Activated naive CD4-positive, alpha-beta T cell treated with anti-CD3 and anti-CD28 coated beads for 36 hours (primary cell): Measurements from ENCODE around the gene EMX1. TPM values are rescaled to one million over a fixed set of nuclear protein-coding genes. Genes with fewer than 3 reads are reported as not detected.

Source experiments
- CTCF ChIA-PET: fragments of 350-600 bp; sonication (Branson Sonifier 250); formaldehyde crosslinking; loops from one replicate; lab custom pipeline; 2021; ENCODE audit warnings: antibody characterized with exemption; lab: Charles Lee
- DNase-seq: peaks from one replicate; pipeline ENCODE4 v3.0.0-alpha.2; 2020
- H3K27ac Mint-ChIP-seq: one replicate; pipeline ENCODE4 v1.8.0; 2021; ENCODE audit warnings: mild to moderate bottlenecking, mixed read lengths
- H3K27me3 Mint-ChIP-seq: one replicate; pipeline ENCODE4 v1.8.0; 2021; ENCODE audit warnings: low read depth, mixed read lengths
- H3K36me3 Mint-ChIP-seq: one replicate; pipeline ENCODE4 v1.8.0; 2021; ENCODE audit warnings: low read depth, mixed read lengths
- H3K4me1 Mint-ChIP-seq: one replicate; pipeline ENCODE4 v1.8.0; 2021; ENCODE audit warnings: low read depth, mixed read lengths
- H3K4me3 Mint-ChIP-seq: one replicate; pipeline ENCODE4 v1.8.0; 2021; ENCODE audit warnings: mild to moderate bottlenecking, moderate library complexity, mixed read lengths
- H3K9me3 Mint-ChIP-seq: one replicate; pipeline ENCODE4 v1.8.0; 2021; ENCODE audit warnings: mixed read lengths
- intact Hi-C: fragments of 100-400 bp; cut with micrococcal nuclease; formaldehyde crosslinking; loops from one replicate; pipeline ENCODE4 v1.15.1; 2023
- total RNA-seq, 2 experiments: library from RNA; stranded (reverse); gene quantifications; one replicate each; pipeline ENCODE4 v1.2.3, GENCODE V29; 2021

The EMX1 gene
- total RNA-seq, 2 experiments from 2014 or later: not detected

DNA sequence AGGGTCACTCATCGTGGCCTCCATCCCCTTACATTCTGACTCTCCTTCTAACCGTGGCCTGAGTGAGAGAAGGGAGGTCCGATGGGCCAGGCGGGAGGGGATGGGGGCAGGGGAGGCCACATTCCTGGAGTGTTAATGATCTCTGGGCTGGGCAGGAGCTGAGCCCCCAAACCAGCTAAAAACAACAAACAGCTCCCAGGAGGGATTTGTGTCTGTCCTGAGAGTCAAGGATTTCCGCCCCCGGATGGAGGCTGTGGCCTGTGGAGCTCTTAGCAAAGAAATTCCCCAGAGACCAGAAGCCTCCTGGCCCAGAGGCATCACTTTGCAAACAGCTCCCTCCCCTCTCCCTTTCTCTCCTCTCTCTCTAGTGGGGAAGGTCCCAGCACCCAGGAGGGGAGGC is 23.5 kb downstream of the EMX1 start:
- CTCF ChIA-PET: interaction anchor here (2.1 kb wide), 1 partner anchor 47 kb away, joined by 6 read pairs; no protein-coding TSS in a partner anchor
- intact Hi-C loops: no loop called here
- H3K27ac Mint-ChIP-seq: no peak overlapping the region
- peaks cover 2% of the 10 kb centered on the region for H3K27me3 Mint-ChIP-seq
- no peaks in the 10 kb centered on the region for H3K36me3 Mint-ChIP-seq
- H3K4me3 Mint-ChIP-seq: no peak overlapping the region
- no peak for DNase-seq
- no peaks in the 10 kb centered on the region for H3K9me3 Mint-ChIP-seq
- no peaks in the 10 kb centered on the region for H3K4me1 Mint-ChIP-seq

DNA sequence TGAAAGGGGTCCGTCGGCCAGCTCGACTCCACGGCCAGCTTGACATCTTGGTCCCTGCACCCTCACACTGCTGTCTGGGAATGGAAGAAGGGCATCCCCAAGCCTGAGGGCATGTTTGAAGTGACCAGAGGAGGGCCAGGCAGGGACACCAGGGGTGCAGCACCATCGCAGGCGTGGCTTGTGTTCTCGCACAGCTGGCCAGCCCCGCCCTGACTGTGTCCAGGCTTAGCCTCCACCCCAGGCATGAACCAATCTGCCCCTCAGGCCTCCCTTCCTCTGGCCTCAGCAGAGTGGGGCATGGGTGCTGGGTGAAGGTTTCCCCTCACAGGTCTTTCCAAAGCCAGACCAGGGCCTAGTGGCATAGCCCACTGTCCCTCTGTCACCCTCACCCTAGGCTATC is 25.0 kb downstream of the EMX1 start:
- intact Hi-C loops: no loop called here
- H3K27ac Mint-ChIP-seq: no peak overlapping the region
- no peak overlapping the region for H3K4me3 Mint-ChIP-seq
- H3K27me3 Mint-ChIP-seq: no peaks in the 10 kb centered on the region
- H3K36me3 Mint-ChIP-seq: no peaks in the 10 kb centered on the region
- no peak for DNase-seq
- H3K4me1 Mint-ChIP-seq: no peaks in the 10 kb centered on the region
- no peaks in the 10 kb centered on the region for H3K9me3 Mint-ChIP-seq
- CTCF ChIA-PET: interaction anchor here (0.6 to 0.9 kb wide), 2 partner anchors 32 to 179 kb away, joined by 3 to 7 read pairs; no protein-coding TSS in a partner anchor

DNA sequence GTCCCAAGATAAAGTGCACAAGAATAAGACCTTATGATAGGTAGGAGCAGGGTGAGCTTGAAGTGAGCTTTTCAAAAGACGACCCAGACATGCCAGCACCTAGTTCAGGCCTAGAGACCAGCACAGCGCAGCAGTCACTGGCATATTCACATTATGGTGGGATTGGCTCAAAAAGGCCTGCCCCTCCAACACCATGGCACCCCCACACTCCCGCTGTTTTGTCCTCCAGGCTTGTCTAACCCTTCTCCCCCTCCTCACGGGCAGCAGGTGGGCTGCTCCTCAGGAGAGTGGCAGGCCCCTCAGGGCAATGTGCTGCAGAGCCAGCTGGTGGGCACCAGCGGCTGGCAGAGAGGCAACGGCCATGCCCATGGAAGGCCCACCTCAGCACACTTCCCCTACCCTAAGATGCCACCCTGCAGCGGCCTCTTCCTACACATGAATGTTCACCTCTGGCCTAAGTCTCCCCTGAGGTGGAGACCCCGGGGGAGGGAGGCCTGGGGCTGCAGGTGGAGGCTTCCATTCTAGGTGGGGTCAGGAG is 25.6 kb downstream of the EMX1 start:
- CTCF ChIA-PET: interaction anchor here (0.9 kb wide), 1 partner anchor 31 kb away, joined by 3 read pairs; no protein-coding TSS in a partner anchor
- H3K36me3 Mint-ChIP-seq: no peaks in the 10 kb centered on the region
- no peaks in the 10 kb centered on the region for H3K27me3 Mint-ChIP-seq
- intact Hi-C loops: no loop called here
- H3K4me3 Mint-ChIP-seq: no peak overlapping the region
- no peaks in the 10 kb centered on the region for H3K4me1 Mint-ChIP-seq
- no peaks in the 10 kb centered on the region for H3K9me3 Mint-ChIP-seq
- DNase-seq: no peak
- no peak overlapping the region for H3K27ac Mint-ChIP-seq

DNA sequence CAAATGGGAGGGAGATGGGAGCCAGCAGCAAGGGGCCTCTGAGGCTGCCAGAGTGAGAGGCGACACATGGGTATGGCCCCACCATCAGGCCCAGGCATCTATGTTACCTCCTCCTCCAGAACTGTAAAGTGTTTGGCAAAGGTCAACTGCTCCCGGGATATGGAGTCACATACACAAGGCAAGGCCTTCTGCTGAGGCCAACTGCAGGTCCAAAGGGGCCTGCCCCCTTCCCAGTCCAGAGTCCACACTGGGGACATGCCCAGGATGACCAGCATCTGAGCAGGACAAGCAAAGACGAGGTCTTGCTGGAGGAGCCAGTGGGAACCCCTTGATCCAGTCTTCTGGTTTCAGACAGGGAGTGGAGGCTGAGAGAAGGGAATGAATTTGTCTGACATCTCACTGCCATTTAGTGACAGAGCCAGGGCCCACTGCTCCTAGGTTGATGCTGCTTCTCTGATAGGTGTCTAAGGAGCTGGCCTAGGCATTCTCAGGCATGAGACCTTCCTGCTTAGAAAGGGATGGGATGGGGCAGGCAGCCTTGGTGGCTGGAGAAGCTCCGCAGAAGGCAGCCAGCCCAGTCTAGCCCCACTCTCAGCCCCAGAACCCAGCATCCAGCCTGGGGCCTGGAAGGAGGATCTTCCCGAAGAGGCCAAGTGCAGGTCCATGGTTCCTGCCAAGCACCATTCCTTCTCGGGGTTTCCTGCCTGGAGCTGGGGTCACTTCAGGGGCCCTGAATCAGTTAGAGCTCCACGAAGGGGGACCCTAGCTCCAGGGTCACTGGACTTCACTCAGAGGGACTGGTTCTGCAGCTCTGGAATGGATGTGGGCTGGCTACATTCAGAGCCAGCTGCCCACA is 26.4 kb downstream of the EMX1 start:
- no peaks in the 10 kb centered on the region for H3K9me3 Mint-ChIP-seq
- CTCF ChIA-PET: no interaction called here
- no peak overlapping the region for H3K27ac Mint-ChIP-seq

DNA sequence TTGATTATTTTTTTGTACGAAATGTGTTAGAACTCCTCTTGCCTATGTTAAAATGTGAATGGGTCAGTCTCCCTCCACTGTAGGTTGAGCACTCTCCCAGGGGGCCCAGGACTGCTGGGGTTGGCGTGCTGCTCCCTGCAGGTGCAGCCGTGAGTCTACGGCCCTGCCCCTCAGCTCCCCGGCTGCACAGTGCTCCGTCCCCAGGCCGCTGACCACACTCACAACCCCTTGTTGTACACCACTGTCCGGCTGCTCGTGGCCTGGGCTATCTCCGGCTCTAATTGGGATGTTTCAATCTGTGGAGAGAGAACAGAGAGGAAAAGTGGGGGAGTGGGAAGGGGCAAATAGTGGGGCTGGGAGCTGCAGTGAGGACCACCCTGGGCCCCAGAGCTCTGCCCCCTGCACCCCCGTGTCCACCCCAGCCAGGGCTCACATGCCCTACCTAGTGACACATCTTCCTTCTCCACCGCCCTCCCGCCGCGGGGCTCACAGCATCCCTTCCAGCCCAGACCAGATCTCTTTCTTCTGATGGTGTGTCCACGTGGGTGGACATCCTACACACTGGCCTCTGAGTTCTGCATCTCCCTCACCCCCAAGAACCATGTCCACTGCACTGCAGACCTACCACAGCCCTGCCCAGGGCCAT is 27.6 kb downstream of the EMX1 start:
- no peaks in the 10 kb centered on the region for H3K27me3 Mint-ChIP-seq
- H3K9me3 Mint-ChIP-seq: no peaks in the 10 kb centered on the region
- intact Hi-C loops: no loop called here
- H3K27ac Mint-ChIP-seq: no peak overlapping the region
- H3K4me3 Mint-ChIP-seq: no peak overlapping the region
- CTCF ChIA-PET: no interaction called here
- no peaks in the 10 kb centered on the region for H3K36me3 Mint-ChIP-seq
- H3K4me1 Mint-ChIP-seq: no peaks in the 10 kb centered on the region
- DNase-seq: no peak

More for the DNA sequence above, 26.4 kb downstream of the EMX1 start:
- H3K4me1 Mint-ChIP-seq: no peaks in the 10 kb centered on the region
- H3K27me3 Mint-ChIP-seq: no peaks in the 10 kb centered on the region
- no peaks in the 10 kb centered on the region for H3K36me3 Mint-ChIP-seq
- no peak for DNase-seq
- H3K4me3 Mint-ChIP-seq: no peak overlapping the region
- intact Hi-C loops: no loop called here

DNA sequence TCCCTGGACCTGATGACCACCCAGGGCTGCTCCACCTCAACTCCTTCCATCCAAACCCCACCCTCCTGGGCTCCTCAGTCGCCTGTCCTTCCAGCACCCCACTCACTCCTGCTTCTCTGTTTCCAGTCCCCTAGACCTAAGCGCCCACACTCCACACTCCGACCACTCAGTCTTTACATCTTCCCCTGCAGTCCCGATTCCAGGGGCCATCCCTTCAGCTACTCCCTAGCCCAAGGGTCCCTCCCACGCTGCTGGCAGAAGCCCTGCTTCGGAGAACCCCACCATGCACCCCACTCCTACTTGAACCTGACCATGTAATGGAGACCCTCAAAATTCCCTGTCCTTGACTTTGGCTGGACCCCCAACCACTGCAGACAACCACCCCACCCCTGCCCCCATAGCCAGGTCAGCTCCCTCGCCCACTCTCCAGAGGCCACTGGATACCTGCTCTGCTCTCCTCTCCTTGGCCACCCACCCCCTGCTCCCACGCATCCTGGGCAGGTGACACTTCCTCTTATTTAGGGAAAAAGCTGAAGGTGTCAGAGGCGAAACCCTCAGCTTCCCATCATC is 28.2 kb downstream of the EMX1 start:
- Mint-ChIP-seq H3K27me3 (no peaks in the 10 kb centered on the region), H3K9me3 (no peaks in the 10 kb centered on the region), H3K36me3 (no peaks in the 10 kb centered on the region), H3K4me1 (no peaks in the 10 kb centered on the region), H3K27ac (no peak overlapping the region), H3K4me3 (no peak overlapping the region)
- CTCF ChIA-PET: no interaction called here
- no peak for DNase-seq
- intact Hi-C loops: no loop called here

DNA sequence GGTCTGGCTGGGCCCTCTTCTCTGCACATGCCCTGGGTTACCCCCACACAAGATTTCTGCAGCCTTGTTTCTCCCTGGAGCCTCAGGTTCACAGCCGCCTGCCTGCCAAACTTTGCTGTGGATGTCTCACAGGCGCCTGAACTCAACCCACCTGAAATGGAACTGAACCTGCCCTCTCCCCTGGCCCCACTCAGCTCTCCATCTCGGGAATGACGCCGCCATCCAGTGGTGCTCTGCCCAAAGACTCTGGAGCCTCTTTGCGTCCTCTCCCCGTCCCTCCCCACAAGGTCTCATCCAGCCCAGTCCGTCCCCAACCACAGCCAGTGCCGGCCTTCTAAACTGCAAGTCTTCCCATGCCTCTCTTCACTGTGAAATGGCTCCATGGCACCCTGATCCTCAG is 29.1 kb downstream of the EMX1 start:
- no peaks in the 10 kb centered on the region for H3K9me3 Mint-ChIP-seq
- DNase-seq: no peak
- no peak overlapping the region for H3K4me3 Mint-ChIP-seq
- no peak overlapping the region for H3K27ac Mint-ChIP-seq
- no peaks in the 10 kb centered on the region for H3K27me3 Mint-ChIP-seq
- H3K4me1 Mint-ChIP-seq: no peaks in the 10 kb centered on the region
- no peaks in the 10 kb centered on the region for H3K36me3 Mint-ChIP-seq
- intact Hi-C loops: no loop called here
- CTCF ChIA-PET: interaction anchor here (1.5 kb wide), 1 partner anchor 27 kb away, joined by 4 read pairs; no protein-coding TSS in a partner anchor

DNA sequence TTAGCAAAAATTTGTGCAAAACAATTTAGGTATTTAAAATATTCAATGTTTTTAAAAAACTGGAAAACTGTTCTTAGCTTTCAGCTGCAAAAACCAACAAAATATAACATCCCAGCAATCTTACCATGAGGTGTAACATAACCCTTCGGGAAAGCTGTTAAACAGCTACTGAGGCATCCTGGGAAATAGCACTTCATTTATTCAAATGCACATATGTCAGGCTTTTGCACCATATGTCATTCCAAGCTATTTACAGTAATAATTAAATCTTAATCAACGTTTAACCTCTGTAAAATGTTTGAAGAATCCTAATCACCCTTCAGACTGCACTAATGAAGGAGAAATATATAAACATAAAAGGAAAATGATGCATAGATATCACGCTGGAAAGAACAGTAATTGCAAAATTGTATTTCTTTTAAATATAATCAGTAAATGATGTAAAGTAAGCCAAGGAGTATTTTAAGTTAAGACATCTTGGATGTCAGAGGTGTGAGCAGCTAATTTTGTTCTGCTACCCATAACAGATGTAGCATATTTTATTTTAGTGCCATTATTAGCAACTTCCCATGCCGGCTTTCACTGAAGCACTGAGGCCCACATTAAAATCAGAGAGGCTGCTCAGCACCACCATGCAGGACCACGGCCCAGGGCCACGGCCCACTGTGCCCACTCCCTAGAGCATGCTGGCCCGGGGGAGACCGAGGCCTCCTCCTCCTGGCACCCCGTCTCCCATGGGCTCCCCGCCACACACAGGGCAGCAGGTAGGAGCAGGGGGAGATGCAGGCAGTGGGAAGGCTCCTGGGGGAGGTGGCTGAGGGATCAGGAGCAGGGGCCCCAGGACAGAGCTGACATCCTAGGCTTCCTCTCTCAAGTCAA is 30.9 kb downstream of the EMX1 start:
- no peaks in the 10 kb centered on the region for H3K9me3 Mint-ChIP-seq
- CTCF ChIA-PET: interaction anchor here (0.9 kb wide), 1 partner anchor 60 kb away, joined by 3 read pairs; no protein-coding TSS in a partner anchor
- H3K36me3 Mint-ChIP-seq: no peaks in the 10 kb centered on the region
- no peaks in the 10 kb centered on the region for H3K4me1 Mint-ChIP-seq
- no peaks in the 10 kb centered on the region for H3K27me3 Mint-ChIP-seq
- intact Hi-C loops: no loop called here
- H3K27ac Mint-ChIP-seq: no peak overlapping the region
- no peak for DNase-seq
- H3K4me3 Mint-ChIP-seq: no peak overlapping the region

DNA sequence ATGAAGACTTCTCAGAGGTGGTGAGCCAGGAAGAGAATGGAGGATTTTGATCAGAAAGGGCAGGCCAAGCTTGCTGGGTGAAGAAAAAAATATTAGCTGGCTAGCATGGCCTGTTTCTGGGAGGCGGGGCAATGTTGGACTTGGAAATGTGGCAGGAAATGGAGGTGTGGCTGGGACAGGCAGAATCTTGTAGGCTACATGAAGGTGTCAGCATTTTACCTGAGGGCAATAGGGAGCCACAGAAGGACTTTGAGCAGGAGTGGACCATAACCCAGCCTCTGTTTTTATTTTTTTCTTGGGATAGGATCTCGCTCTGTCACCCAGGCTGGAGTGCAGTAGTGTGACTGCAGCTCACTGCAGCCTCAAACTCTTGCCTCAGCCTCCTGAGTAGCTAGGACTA is 31.7 kb downstream of the EMX1 start:
- Mint-ChIP-seq H3K27ac (no peak overlapping the region), H3K9me3 (no peaks in the 10 kb centered on the region), H3K36me3 (no peaks in the 10 kb centered on the region), H3K27me3 (no peaks in the 10 kb centered on the region), H3K4me1 (peaks cover 4% of the 10 kb centered on the region), H3K4me3 (no peak overlapping the region)
- DNase-seq: no peak
- CTCF ChIA-PET: interaction anchor here (0.9 to 1.2 kb wide), 2 partner anchors 25 to 61 kb away, joined by 3 to 4 read pairs; no protein-coding TSS in a partner anchor
- intact Hi-C loops: no loop called here

DNA sequence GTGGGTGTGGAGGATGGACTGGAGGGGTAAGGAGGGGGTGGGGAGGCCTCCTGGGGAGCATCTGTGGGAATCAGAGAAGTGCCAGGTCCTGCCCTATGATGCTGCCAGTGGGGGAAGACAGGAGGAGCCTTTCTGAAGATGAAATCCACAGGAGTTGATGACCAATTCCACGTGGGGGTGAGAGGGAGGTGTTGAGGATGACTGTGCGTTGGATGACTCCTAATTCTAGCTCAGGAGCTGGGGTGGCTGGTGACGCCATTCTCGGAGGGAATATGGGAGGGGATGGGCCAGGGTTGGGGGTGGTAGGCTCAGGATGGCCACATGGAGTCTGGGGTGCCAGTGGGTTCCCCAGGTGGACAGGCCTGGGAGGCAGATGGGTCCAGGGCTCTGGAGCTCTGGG is 32.3 kb downstream of the EMX1 start:
- H3K4me3 Mint-ChIP-seq: no peak overlapping the region
- H3K36me3 Mint-ChIP-seq: no peaks in the 10 kb centered on the region
- no peaks in the 10 kb centered on the region for H3K27me3 Mint-ChIP-seq
- CTCF ChIA-PET: interaction anchor here (1.2 kb wide), 1 partner anchor 24 kb away, joined by 4 read pairs; no protein-coding TSS in a partner anchor
- intact Hi-C loops: no loop called here
- no peaks in the 10 kb centered on the region for H3K9me3 Mint-ChIP-seq
- no peak for DNase-seq
- peaks cover 6% of the 10 kb centered on the region for H3K4me1 Mint-ChIP-seq
- no peak overlapping the region for H3K27ac Mint-ChIP-seq

DNA sequence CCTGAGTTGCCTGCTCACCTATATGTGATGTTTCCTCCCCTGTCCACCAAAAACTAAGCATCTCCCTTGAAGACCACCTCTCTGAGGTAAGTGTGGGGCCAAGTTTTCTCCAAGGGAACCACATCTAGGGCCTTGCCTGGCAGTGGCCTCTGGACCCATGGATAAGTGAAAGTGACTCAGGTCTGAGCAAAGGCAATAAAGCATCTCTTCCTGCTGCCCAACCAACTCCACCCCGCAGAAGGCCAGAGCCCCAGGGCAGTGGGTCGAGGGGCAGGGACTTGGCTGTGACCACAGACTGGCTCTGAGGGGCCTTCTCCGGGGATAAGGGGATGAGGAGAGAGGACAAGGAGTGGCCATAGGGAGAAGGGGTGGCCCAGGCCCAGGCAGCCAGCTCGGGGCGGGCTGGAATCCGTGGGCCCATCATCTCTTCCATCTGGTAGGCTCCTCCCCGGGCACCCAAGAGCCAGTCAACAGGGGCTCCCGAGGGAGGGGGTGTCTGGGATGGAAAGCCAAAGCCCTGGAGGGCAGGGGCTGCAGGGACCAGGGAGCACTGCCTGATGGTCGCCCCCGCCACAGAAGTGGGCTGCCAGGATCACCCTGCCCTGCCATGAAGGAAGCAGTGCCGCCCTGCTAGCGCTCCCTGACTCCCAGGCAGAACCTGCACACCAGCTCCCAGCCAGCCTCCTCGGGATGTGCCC is 33.4 kb downstream of the EMX1 start:
- intact Hi-C loops: no loop called here
- no peaks in the 10 kb centered on the region for H3K27me3 Mint-ChIP-seq
- no peak overlapping the region for H3K4me3 Mint-ChIP-seq
- H3K27ac Mint-ChIP-seq: no peak overlapping the region
- H3K36me3 Mint-ChIP-seq: no peaks in the 10 kb centered on the region
- CTCF ChIA-PET: interaction anchor here (1.2 kb wide), 1 partner anchor 23 kb away, joined by 4 read pairs; no protein-coding TSS in a partner anchor
- DNase-seq: no peak
- no peaks in the 10 kb centered on the region for H3K9me3 Mint-ChIP-seq
- H3K4me1 Mint-ChIP-seq: peaks cover 6% of the 10 kb centered on the region
